ENCODE data around the gene MSL3B.

Gene MSL3B

DNA sequence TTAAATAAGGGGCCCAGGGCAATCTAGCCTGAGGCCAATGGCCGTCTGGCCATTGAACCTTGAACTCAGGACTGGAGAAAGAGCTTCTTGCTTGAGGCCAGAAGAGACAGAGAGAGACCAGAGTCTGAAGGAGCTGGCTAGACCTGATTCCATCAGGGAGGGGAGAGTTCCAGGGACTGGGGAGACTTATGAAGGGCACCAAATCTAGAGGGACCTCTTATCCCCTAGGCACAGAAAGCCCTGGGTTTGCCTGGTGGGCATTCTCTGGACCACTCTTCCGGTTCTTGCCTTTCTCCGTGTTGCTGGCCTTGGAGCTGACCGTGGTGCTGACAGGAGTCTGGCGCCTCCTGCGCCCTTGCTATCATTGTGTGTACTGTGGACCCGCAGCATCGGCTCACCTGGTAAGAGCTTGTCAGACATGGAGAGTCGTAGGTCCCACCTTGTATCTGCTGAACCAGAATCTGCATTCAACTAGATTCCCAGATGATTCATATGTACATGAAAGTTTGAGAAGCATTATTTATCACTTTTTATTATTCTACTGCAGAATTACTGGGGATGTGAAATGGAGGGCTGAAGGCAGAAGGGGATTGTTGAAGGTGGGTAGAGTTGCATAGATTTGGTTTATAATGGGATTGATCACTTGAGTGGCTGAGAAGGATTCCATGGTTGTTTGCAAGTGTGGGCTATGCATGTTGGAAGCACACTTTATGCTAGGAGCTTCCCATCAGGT is 44.7 kb upstream of the MSL3B start:
- Histone ChIP-seq H3K27me3 (ENCODE audit: insufficient read depth, low read length) (peaks cover 24% of the 10 kb centered on the region), H3K4me3 (ENCODE audit: insufficient read depth, low read depth, low read length) (no peak overlapping the region), H3K9ac (ENCODE audit: low read length) (no peak overlapping the region), H3K4me2 (ENCODE audit: low read length) (no peak overlapping the region), H3K9me3 (ENCODE audit: insufficient read depth, low read depth, low read length) (peaks cover 3% of the 10 kb centered on the region), H3K79me2 (ENCODE audit: insufficient read depth, low read length) (no peaks in the 10 kb centered on the region), H3K27ac (ENCODE audit: low read depth, low read length) (no peak overlapping the region), H3K36me3 (ENCODE audit: insufficient read depth, low read length) (no peaks in the 10 kb centered on the region), H2AFZ (ENCODE audit: low read depth, low read length) (no peak overlapping the region), H3K4me1 (ENCODE audit: insufficient read depth, low read length) (no peaks in the 10 kb centered on the region), H4K20me1 (ENCODE audit: insufficient read depth, low read length) (no peaks in the 10 kb centered on the region)
- no peak for FAIRE-seq
- no peak overlapping the region for H3K27ac Mint-ChIP-seq (ENCODE audit: unreplicated experiment)
- H3K36me3 Mint-ChIP-seq (ENCODE audit: low read depth, unreplicated experiment), result no peaks in the 10 kb centered on the region
- no peaks in the 10 kb centered on the region for H3K4me1 Mint-ChIP-seq (ENCODE audit: low read depth, unreplicated experiment)
- H3K4me3 Mint-ChIP-seq (ENCODE audit: unreplicated experiment), result no peak overlapping the region
- H3K27me3 Mint-ChIP-seq (ENCODE audit: low read depth, unreplicated experiment), result peaks cover 37% of the 10 kb centered on the region
- peaks cover 1% of the 10 kb centered on the region for H3K9me3 Mint-ChIP-seq (ENCODE audit: unreplicated experiment)
- TF ChIP-seq EZH2 (IDR thresholded peaks at IDR 0.05; ENCODE audit: insufficient read depth, low read length), result no peak
- TF ChIP-seq, protein P1, sequence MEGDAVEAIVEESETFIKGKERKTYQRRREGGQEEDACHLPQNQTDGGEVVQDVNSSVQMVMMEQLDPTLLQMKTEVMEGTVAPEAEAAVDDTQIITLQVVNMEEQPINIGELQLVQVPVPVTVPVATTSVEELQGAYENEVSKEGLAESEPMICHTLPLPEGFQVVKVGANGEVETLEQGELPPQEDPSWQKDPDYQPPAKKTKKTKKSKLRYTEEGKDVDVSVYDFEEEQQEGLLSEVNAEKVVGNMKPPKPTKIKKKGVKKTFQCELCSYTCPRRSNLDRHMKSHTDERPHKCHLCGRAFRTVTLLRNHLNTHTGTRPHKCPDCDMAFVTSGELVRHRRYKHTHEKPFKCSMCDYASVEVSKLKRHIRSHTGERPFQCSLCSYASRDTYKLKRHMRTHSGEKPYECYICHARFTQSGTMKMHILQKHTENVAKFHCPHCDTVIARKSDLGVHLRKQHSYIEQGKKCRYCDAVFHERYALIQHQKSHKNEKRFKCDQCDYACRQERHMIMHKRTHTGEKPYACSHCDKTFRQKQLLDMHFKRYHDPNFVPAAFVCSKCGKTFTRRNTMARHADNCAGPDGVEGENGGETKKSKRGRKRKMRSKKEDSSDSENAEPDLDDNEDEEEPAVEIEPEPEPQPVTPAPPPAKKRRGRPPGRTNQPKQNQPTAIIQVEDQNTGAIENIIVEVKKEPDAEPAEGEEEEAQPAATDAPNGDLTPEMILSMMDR (IDR thresholded peaks at IDR 0.05; ENCODE audit: insufficient read depth, low read depth, low read length), result no peak
- DNase-seq (ENCODE audit: low read depth), result peak; percentile 33

GRCh38 chr2:233907627-233908026 is 39.4 kb upstream of the MSL3B start:
- Histone ChIP-seq H3K4me2 (ENCODE audit: low read length) (no peak overlapping the region), H3K79me2 (ENCODE audit: insufficient read depth, low read length) (no peaks in the 10 kb centered on the region), H3K36me3 (ENCODE audit: insufficient read depth, low read length) (no peaks in the 10 kb centered on the region), H4K20me1 (ENCODE audit: insufficient read depth, low read length) (no peaks in the 10 kb centered on the region), H2AFZ (ENCODE audit: low read depth, low read length) (no peak overlapping the region), H3K4me3 (ENCODE audit: insufficient read depth, low read depth, low read length) (no peak overlapping the region), H3K4me1 (ENCODE audit: insufficient read depth, low read length) (no peaks in the 10 kb centered on the region), H3K9me3 (ENCODE audit: insufficient read depth, low read depth, low read length) (peaks cover 1% of the 10 kb centered on the region), H3K27ac (ENCODE audit: low read depth, low read length) (no peak overlapping the region), H3K9ac (ENCODE audit: low read length) (no peak overlapping the region), H3K27me3 (ENCODE audit: insufficient read depth, low read length) (peaks cover 12% of the 10 kb centered on the region)
- no peak for DNase-seq (ENCODE audit: low read depth)
- Mint-ChIP-seq H3K9me3 (ENCODE audit: unreplicated experiment) (peaks cover 5% of the 10 kb centered on the region), H3K27ac (ENCODE audit: unreplicated experiment) (no peak overlapping the region), H3K4me1 (ENCODE audit: low read depth, unreplicated experiment) (no peaks in the 10 kb centered on the region), H3K27me3 (ENCODE audit: low read depth, unreplicated experiment) (peaks cover 42% of the 10 kb centered on the region), H3K4me3 (ENCODE audit: unreplicated experiment) (no peak overlapping the region), H3K36me3 (ENCODE audit: low read depth, unreplicated experiment) (no peaks in the 10 kb centered on the region)
- FAIRE-seq, result no peak
- TF ChIP-seq EZH2 (IDR thresholded peaks at IDR 0.05; ENCODE audit: insufficient read depth, low read length), result no peak

DNA sequence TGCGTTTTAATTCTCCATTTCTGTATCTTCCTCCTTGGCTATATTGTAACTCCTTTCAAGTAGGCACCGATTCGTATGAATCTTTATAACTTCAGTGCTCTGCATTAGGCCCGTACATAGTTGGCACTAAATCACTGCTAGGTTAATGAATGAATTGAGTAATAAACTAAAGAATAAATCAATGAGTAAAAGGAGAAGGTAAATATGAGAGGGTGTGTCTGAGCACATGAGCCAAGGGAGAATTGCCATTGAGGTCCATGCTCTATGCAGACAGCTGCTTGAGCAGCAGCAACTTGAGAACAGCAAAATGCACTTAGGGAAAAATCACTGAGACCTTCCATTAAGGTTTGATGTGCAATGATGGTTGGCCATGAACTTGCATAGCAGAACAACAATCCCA is 37.8 kb upstream of the MSL3B start:
- DNase-seq (ENCODE audit: low read depth) (no peak), FAIRE-seq (no peak)
- Histone ChIP-seq H3K27me3 (ENCODE audit: insufficient read depth, low read length) (peaks cover 9% of the 10 kb centered on the region), H3K27ac (ENCODE audit: low read depth, low read length) (no peak overlapping the region), H2AFZ (ENCODE audit: low read depth, low read length) (no peak overlapping the region), H3K79me2 (ENCODE audit: insufficient read depth, low read length) (no peaks in the 10 kb centered on the region), H3K4me1 (ENCODE audit: insufficient read depth, low read length) (no peaks in the 10 kb centered on the region), H3K9ac (ENCODE audit: low read length) (no peak overlapping the region), H3K4me2 (ENCODE audit: low read length) (no peak overlapping the region), H3K9me3 (ENCODE audit: insufficient read depth, low read depth, low read length) (no peaks in the 10 kb centered on the region), H3K4me3 (ENCODE audit: insufficient read depth, low read depth, low read length) (no peak overlapping the region), H3K36me3 (ENCODE audit: insufficient read depth, low read length) (no peaks in the 10 kb centered on the region), H4K20me1 (ENCODE audit: insufficient read depth, low read length) (no peaks in the 10 kb centered on the region)
- Mint-ChIP-seq H3K27me3 (ENCODE audit: low read depth, unreplicated experiment) (peaks cover 48% of the 10 kb centered on the region), H3K4me3 (ENCODE audit: unreplicated experiment) (no peak overlapping the region), H3K4me1 (ENCODE audit: low read depth, unreplicated experiment) (no peaks in the 10 kb centered on the region), H3K36me3 (ENCODE audit: low read depth, unreplicated experiment) (no peaks in the 10 kb centered on the region), H3K9me3 (ENCODE audit: unreplicated experiment) (peaks cover 5% of the 10 kb centered on the region), H3K27ac (ENCODE audit: unreplicated experiment) (no peak overlapping the region)
- TF ChIP-seq, protein P1 (IDR thresholded peaks at IDR 0.05; ENCODE audit: insufficient read depth, low read depth, low read length), result no peak
- no peak for TF ChIP-seq EZH2 (IDR thresholded peaks at IDR 0.05; ENCODE audit: insufficient read depth, low read length)
